ENCODE measurements around the gene TMEM272. TPM values are rescaled to one million over a fixed set of nuclear protein-coding genes. Genes with fewer than 3 reads are reported as not detected.

The TMEM272 gene
- total and polyA plus RNA-seq, 2 donors (not counting 3 experiments of a cell fraction or from before 2014, with no cell fraction given) = not detected

- TF ChIP-seq JUN (IDR thresholded peaks at IDR 0.05; ENCODE audit: borderline replicate concordance, insufficient read depth, insufficient read length, low read depth) (no peak), FOS (IDR thresholded peaks at IDR 0.05; ENCODE audit: borderline replicate concordance, insufficient read depth, low read length) (no peak)
- no peaks in the 10 kb centered on the region for H4K20me1 ChIP-seq (replicated peaks; ENCODE audit: control insufficient read depth, extremely low read depth, insufficient read depth, low read length)
- H3K4me2 ChIP-seq (ENCODE audit: insufficient read depth, low read length) = no peak overlapping the region
- no peaks in the 10 kb centered on the region for H3K36me3 ChIP-seq (ENCODE audit: control insufficient read depth in 2 of 2, extremely low read depth in 1 of 2, insufficient read depth in 2 of 2, low read length in 2 of 2)
- DNase-seq (ENCODE audit: low read depth, low spot score) (no peak), FAIRE-seq (no peak)
- H3K9ac ChIP-seq (replicated peaks; ENCODE audit: extremely low read depth, insufficient read depth, low read length) = no peak overlapping the region
- no peaks in the 10 kb centered on the region for H3K4me1 ChIP-seq (ENCODE audit: control insufficient read depth, extremely low read depth, insufficient read depth, low read length)
- intact Hi-C loops (cut with micrococcal nuclease) (no loop called here), dilution Hi-C loops (cut with MboI; ENCODE audit: extremely low pct_ligation_motif_present, low sequenced_read_pairs) (no loop called here)
- no peaks in the 10 kb centered on the region for H3K79me2 ChIP-seq (ENCODE audit: control insufficient read depth, insufficient read depth, low read length)
- H2AFZ ChIP-seq (ENCODE audit: low read depth, low read length) = no peak overlapping the region
- no TSS peak for BruUV-seq (replicated peaks)
- peaks cover 0 to 2% of the 10 kb centered on the region in 2 experiments for H3K27me3 ChIP-seq (ENCODE audit: control insufficient read depth in 2 of 2, insufficient read depth in 2 of 2, low read length in 2 of 2)
- H3K4me3 ChIP-seq (replicated peaks in 1 of 3; ENCODE audit: insufficient read depth in 1 of 3, low read depth in 1 of 3, low read length in 3 of 3) = no peak overlapping the region
- no peaks in the 10 kb centered on the region for H3K9me1 ChIP-seq (replicated peaks; ENCODE audit: control insufficient read depth, extremely low read depth, insufficient read depth, low read length)
- H3K9me3 ChIP-seq (replicated peaks; ENCODE audit: control insufficient read depth, insufficient read depth, low read length) = no peaks in the 10 kb centered on the region
- H3K27ac ChIP-seq (ENCODE audit: insufficient read depth, low read depth, low read length) = no peak overlapping the region
- ChIA-PET CTCF (no interaction called here), POLR2A (no interaction called here)
Observed at GRCh38 chr13:51777921-51778320, 67.1 kb downstream of the TMEM272 start.

GRCh38 chr13:51776179-51776578, 68.8 kb downstream of the TMEM272 start:
- intact Hi-C loops (cut with micrococcal nuclease) = no loop called here

More at GRCh38 chr13:51776179-51776578, 68.8 kb downstream of the TMEM272 start:
- Histone ChIP-seq H2AFZ (ENCODE audit: low read depth, low read length) (no peak overlapping the region), H3K4me3 (replicated peaks in 1 of 3; ENCODE audit: insufficient read depth in 1 of 3, low read depth in 1 of 3, low read length in 3 of 3) (no peak overlapping the region), H3K36me3 (ENCODE audit: control insufficient read depth in 2 of 2, extremely low read depth in 1 of 2, insufficient read depth in 2 of 2, low read length in 2 of 2) (no peaks in the 10 kb centered on the region), H3K9me1 (replicated peaks; ENCODE audit: control insufficient read depth, extremely low read depth, insufficient read depth, low read length) (no peaks in the 10 kb centered on the region), H3K4me2 (ENCODE audit: insufficient read depth, low read length) (no peak overlapping the region), H3K27me3 (ENCODE audit: control insufficient read depth in 2 of 2, insufficient read depth in 2 of 2, low read length in 2 of 2) (peaks cover 0 to 2% of the 10 kb centered on the region in 2 experiments), H4K20me1 (replicated peaks; ENCODE audit: control insufficient read depth, extremely low read depth, insufficient read depth, low read length) (no peaks in the 10 kb centered on the region), H3K9me3 (replicated peaks; ENCODE audit: control insufficient read depth, insufficient read depth, low read length) (no peaks in the 10 kb centered on the region), H3K4me1 (ENCODE audit: control insufficient read depth, extremely low read depth, insufficient read depth, low read length) (no peaks in the 10 kb centered on the region), H3K27ac (ENCODE audit: insufficient read depth, low read depth, low read length) (no peak overlapping the region), H3K9ac (replicated peaks; ENCODE audit: extremely low read depth, insufficient read depth, low read length) (no peak overlapping the region), H3K79me2 (ENCODE audit: control insufficient read depth, insufficient read depth, low read length) (no peaks in the 10 kb centered on the region)
- no TSS peak for BruUV-seq (replicated peaks)
- CTCF ChIA-PET = no interaction called here
- FAIRE-seq (no peak), DNase-seq (ENCODE audit: low read depth, low spot score) (no peak)
- dilution Hi-C loops (cut with MboI; ENCODE audit: extremely low pct_ligation_motif_present, low sequenced_read_pairs) = no loop called here
- TF ChIP-seq CTCF (IDR thresholded peaks at IDR 0.05; ENCODE audit: extremely low read depth in 1 of 2, insufficient read depth in 1 of 2, low read depth in 1 of 2, low read length in 2 of 2) = no peak
- no peak for TF ChIP-seq POLR2AphosphoS5 (IDR thresholded peaks at IDR 0.05; ENCODE audit: insufficient read depth, low read depth, low read length)
- TF ChIP-seq EZH2 (IDR thresholded peaks at IDR 0.05; ENCODE audit: borderline replicate concordance, low read depth, low read length, severe bottlenecking) = no peak
- TF ChIP-seq FOS (IDR thresholded peaks at IDR 0.05; ENCODE audit: borderline replicate concordance, insufficient read depth, low read length) = no peak
- no peak for TF ChIP-seq JUN (IDR thresholded peaks at IDR 0.05; ENCODE audit: borderline replicate concordance, insufficient read depth, insufficient read length, low read depth)
- no peak for TF ChIP-seq MYC (IDR thresholded peaks at IDR 0.05; ENCODE audit: low read depth, low read length)
- TF ChIP-seq MAX (IDR thresholded peaks at IDR 0.05; ENCODE audit: insufficient read depth, insufficient read length) = no peak
- no peak for TF ChIP-seq GATA2 (IDR thresholded peaks at IDR 0.05; ENCODE audit: insufficient read depth, insufficient read length, low read depth, low read length)
- no peak for TF ChIP-seq POLR2A (IDR thresholded peaks at IDR 0.05; ENCODE audit: low read depth, low read length)
- POLR2A ChIA-PET = no interaction called here

Measured in endothelial cell of umbilical vein (primary cell).